ENCODE results near the gene PTS. TPM values are rescaled to one million over a fixed set of nuclear protein-coding genes. Genes with fewer than 3 reads are reported as not detected.

Gene PTS
- total and polyA plus RNA-seq, 12 donors = 22.5 to 75.0 (median 27.7) TPM

DNA sequence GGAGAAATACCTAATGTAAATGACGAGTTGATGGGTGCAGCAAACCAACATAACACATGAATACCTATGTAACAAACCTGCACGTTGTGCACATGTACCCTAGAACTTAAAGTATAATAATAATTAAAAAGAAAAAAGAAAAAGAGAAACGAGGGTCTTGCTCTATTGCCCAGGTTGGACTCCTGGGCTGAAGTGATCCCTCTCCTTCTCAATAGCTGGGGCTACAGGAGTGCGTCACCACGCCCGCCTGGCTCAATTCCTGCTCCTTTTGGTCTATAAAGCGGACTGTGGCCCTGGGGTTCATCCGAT lies 521 bp upstream of the PTS start:
- DNase-seq (no peak), ATAC-seq (no peak)
- H3K27me3 ChIP-seq = no peaks in the 10 kb centered on the region
- H3K9me3 ChIP-seq = no peaks in the 10 kb centered on the region
- intact Hi-C loops (cut with DNase I) = loop anchor here in 2 of 10 donors (10.0 kb wide), 2 partner anchors 1059 to 1069 kb away; no protein-coding TSS in a partner anchor
- H3K4me3 ChIP-seq = peak overlapping the region; percentile 51 to 86 (median 82)
- H3K27ac ChIP-seq = peak overlapping the region; percentile 90 to 100 (median 95)
- TF ChIP-seq CTCF (IDR thresholded peaks at IDR 0.05) = no peak
- H3K4me1 ChIP-seq = peaks cover 4 to 30% (median 9%) of the 10 kb centered on the region in 9 donors
- 17 to 36% methylated on average over 7 to 8 of the region's 8 CpGs for WGBS, 2 donors
- H3K36me3 ChIP-seq = peaks cover 0 to 29% (median 13%) of the 10 kb centered on the region in 9 donors

DNA sequence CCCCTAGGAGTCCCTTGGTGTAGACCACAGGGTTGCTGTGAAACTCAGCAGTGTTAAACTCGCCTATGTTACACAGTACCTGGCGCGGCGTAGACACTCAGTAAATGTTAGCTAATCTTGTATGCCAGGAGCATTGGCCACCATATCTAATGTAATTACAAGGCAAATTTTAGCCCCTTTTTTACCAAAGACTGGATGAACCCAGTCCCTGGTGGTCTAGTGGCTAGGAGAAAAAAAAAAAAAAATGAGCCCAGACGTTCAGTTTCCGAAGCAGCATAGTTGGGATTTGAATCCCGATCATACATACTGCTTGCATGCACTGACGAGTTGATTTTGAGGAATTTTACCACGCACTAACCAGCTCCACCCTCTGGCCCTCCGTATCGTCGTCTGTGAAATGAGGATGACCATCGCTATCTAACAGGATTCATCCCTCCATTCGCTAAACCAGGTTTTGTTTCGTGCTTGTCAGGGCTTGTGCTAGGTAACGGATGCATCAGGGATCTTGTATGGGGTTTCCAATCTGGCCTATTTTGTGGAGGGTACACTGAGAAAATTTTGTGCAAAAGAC lies 688 bp downstream of the PTS start:
- 4% methylated on average over 16 of the region's 16 CpGs for WGBS, 2 donors
- intact Hi-C loops (cut with DNase I) = loop anchor here in 2 of 10 donors (10.0 kb wide), 2 partner anchors 1058 to 1068 kb away; no protein-coding TSS in a partner anchor
- no peak for TF ChIP-seq CTCF (IDR thresholded peaks at IDR 0.05)

DNA sequence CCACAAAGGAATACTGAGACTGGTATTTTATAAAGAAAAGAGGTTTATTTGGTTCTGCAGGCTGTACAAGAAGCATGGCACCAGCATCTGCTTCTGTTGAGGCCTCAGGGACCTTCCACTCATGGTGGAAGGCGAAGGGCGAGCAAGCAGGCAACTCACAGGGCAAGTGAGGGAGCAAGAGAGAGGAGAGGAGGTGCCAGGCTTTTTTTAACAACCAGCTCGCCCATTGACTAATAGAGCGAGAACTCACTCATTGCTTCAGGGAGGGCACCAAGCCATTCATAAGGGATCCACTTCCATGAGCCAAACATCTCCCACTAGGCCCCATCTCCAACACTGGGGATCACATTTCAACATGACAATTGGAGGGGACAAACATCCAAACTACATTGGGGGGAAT lies 1.2 kb downstream of the PTS start:
- H3K4me1 ChIP-seq = peaks cover 4 to 30% (median 9%) of the 10 kb centered on the region in 9 donors
- no peaks in the 10 kb centered on the region for H3K9me3 ChIP-seq
- 63 to 91% methylated on average over 4 of the region's 4 CpGs for WGBS, 2 donors
- DNase-seq (no peak), ATAC-seq (no peak)
- no peaks in the 10 kb centered on the region for H3K27me3 ChIP-seq
- peak overlapping the region in 6 of 10 donors; percentile 93 to 99 (median 96) for H3K27ac ChIP-seq
- intact Hi-C loops (cut with DNase I) = loop anchor here in 2 of 10 donors (10.0 kb wide), 2 partner anchors 1057 to 1067 kb away; no protein-coding TSS in a partner anchor
- H3K36me3 ChIP-seq = peaks cover 0 to 40% (median 13%) of the 10 kb centered on the region in 9 donors
- peak overlapping the region in 9 of 10 donors; percentile 51 to 86 (median 82) for H3K4me3 ChIP-seq
- TF ChIP-seq CTCF (IDR thresholded peaks at IDR 0.05) = no peak

More for the DNA sequence above, 688 bp downstream of the PTS start:
- ATAC-seq (peak; percentile 36 to 70 (median 50)), DNase-seq (no peak)
- Histone ChIP-seq H3K27ac (peak overlapping the region; percentile 90 to 100 (median 95)), H3K4me1 (peaks cover 4 to 30% (median 9%) of the 10 kb centered on the region in 9 donors), H3K9me3 (no peaks in the 10 kb centered on the region), H3K4me3 (peak overlapping the region; percentile 51 to 86 (median 82)), H3K27me3 (no peaks in the 10 kb centered on the region), H3K36me3 (peaks cover 0 to 35% (median 13%) of the 10 kb centered on the region in 9 donors)

DNA sequence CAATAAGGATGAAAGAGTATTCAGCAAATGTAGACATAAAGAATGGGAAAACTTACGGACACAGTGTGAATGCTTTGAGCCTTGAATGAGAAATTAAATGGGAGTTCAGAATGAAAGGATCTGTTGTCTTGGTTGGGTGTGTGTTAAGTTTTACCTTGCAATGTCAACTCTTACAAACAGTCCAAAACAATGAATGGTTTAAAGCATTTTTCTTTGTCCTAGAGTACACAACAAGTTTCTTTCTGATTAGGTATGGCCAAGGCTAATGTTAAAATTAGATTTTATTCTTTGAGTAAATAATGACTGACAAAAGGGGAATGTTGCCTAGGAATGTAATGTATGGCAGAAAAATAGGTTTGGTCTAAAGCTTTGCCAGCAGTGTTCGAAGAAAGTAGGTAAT lies 2.5 kb downstream of the PTS start:
- Histone ChIP-seq H3K27ac (no peak overlapping the region), H3K4me1 (peaks cover 4 to 30% (median 9%) of the 10 kb centered on the region in 9 donors), H3K9me3 (no peaks in the 10 kb centered on the region), H3K27me3 (no peaks in the 10 kb centered on the region), H3K36me3 (peaks cover 0 to 53% (median 13%) of the 10 kb centered on the region in 9 donors), H3K4me3 (no peak overlapping the region)
- WGBS, 2 donors = 96 to 98% methylated on average over 2 of the region's 2 CpGs
- no peak for DNase-seq
- no peak for TF ChIP-seq CTCF (IDR thresholded peaks at IDR 0.05)
- intact Hi-C loops (cut with DNase I) = loop anchor here in 2 of 10 donors (10.0 kb wide), 2 partner anchors 1056 to 1066 kb away; no protein-coding TSS in a partner anchor
- ATAC-seq = no peak

All from heart right ventricle (tissue), 16 donors.